OCI-LY1 (cell line): ENCODE measurements around the gene FCN3.

ENCODE experiments used
- EZH2 ChIP-seq: fragments of 200-600 bp; sonication (generic), shearing (Covaris generic); IDR thresholded peaks from 2 replicates; pipeline ENCODE4 v1.8.0; 2017; ENCODE audit warnings: borderline replicate concordance, mixed run types, mild to moderate bottlenecking, antibody characterized with exemption, low read length, moderate library complexity, mixed read lengths
- TF ChIP-seq, protein P1 (sequence below): fragments of 200-600 bp; sonication (generic), shearing (Covaris generic); IDR thresholded peaks from 2 replicates; pipeline ENCODE4 v1.5.1; 2017; ENCODE audit warnings: mild to moderate bottlenecking, antibody characterized with exemption, low read length, moderate library complexity, mixed read lengths

DNA sequence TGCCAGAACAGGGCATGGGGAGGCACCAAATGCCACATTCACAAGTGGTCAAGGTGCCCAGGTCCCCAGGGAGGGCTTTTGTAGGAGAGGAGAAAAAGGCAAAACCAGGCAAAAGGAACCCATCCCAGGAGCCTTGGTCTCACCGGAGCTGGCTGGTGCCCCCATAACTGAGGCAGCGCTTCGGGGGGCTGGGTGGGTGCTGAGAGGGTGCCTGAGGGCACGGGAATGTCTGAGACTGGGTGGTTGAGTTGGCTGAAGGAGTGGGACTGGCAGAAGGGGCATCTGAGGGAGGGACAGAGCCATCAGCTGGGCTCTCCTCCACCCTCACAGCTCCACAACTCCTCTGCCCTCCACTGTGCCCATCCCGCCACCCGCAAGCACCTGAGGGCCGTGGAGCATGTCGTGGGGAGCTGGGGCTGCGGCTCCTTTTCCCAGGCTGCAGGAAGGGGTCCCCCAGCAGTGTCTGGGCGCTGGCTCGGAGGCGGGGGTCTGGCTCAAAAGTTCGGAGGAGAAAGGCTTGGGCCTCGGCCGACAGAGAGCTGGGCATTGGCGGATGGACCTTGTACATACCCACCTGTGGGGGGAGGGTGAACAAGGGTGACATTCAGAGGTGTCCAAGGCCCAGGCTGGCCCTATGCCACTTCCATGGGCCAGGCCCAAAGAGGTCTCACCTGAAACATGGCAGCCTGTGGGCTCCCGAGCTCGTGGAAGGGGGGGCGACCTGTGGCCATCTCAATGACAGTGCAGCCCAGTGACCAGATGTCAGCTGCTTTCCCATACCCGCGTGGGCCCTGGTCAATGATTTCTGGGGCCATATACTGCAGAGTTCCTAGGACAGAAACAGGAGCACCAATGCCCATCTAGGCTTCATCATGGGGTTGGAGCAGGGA is 16.3 kb downstream of the FCN3 start:
- TF ChIP-seq, protein P1, sequence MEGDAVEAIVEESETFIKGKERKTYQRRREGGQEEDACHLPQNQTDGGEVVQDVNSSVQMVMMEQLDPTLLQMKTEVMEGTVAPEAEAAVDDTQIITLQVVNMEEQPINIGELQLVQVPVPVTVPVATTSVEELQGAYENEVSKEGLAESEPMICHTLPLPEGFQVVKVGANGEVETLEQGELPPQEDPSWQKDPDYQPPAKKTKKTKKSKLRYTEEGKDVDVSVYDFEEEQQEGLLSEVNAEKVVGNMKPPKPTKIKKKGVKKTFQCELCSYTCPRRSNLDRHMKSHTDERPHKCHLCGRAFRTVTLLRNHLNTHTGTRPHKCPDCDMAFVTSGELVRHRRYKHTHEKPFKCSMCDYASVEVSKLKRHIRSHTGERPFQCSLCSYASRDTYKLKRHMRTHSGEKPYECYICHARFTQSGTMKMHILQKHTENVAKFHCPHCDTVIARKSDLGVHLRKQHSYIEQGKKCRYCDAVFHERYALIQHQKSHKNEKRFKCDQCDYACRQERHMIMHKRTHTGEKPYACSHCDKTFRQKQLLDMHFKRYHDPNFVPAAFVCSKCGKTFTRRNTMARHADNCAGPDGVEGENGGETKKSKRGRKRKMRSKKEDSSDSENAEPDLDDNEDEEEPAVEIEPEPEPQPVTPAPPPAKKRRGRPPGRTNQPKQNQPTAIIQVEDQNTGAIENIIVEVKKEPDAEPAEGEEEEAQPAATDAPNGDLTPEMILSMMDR = no peak
- TF ChIP-seq EZH2 = no peak
